HUDEP-2 (cell line): ENCODE measurements around the gene CABP5.

Experiments used
- DNase-seq, 76 experiments: peaks; one replicate each; lab custom pipeline; 2025; ENCODE audit not compliant: unreplicated experiment in 76 of 76; lab: John Stamatoyannopoulos, UW

CABP5 gene

GRCh38 chr19:48033604-48034003 is 10.3 kb downstream of the CABP5 start:
- DNase-seq, result no peak

- no peak for DNase-seq
Observed at GRCh38 chr19:48030073-48030472, 13.8 kb downstream of the CABP5 start.

- no peak for DNase-seq
Observed at GRCh38 chr19:48029431-48029830, 14.4 kb downstream of the CABP5 start.

- no peak for DNase-seq
Observed at GRCh38 chr19:48025480-48025879, 18.4 kb downstream of the CABP5 start.

- DNase-seq, result no peak
Observed at GRCh38 chr19:48023518-48023917, 20.4 kb downstream of the CABP5 start.

GRCh38 chr19:48023011-48023410 is 20.9 kb downstream of the CABP5 start:
- DNase-seq, result no peak

GRCh38 chr19:48020686-48021085 is 23.2 kb downstream of the CABP5 start:
- no peak for DNase-seq

- DNase-seq, result no peak
Observed at GRCh38 chr19:48010932-48011758, 32.7 kb downstream of the CABP5 start.

GRCh38 chr19:48006762-48007161 is 37.1 kb downstream of the CABP5 start:
- peak in 3 of 76 experiments; percentile 1 to 21 (median 4) for DNase-seq

GRCh38 chr19:48004236-48004635 is 39.6 kb downstream of the CABP5 start:
- no peak for DNase-seq

GRCh38 chr19:48000846-48001245 is 43.0 kb downstream of the CABP5 start:
- DNase-seq, result no peak

GRCh38 chr19:47998800-47999199 is 45.1 kb downstream of the CABP5 start:
- DNase-seq, result no peak

- no peak for DNase-seq
Observed at GRCh38 chr19:47996230-47996727, 47.6 kb downstream of the CABP5 start.

GRCh38 chr19:47994209-47994802 is 49.6 kb downstream of the CABP5 start, which contains the start of gene ELSPBP1:
TSS of gene ELSPBP1 (plus strand) at chr19:47994632. CDS start at chr19:48008668, 14,036 bp downstream.
- DNase-seq, result no peak

- DNase-seq, result no peak
Observed at GRCh38 chr19:47992070-47992469, 51.8 kb downstream of the CABP5 start, which contains the start of gene BSPH1. TSS of gene BSPH1 (minus strand) at chr19:47992170. CDS start at chr19:47992081, 89 bp downstream.

- DNase-seq, result no peak
Observed at GRCh38 chr19:47991191-47991808, 52.6 kb downstream of the CABP5 start.
